Measurements from ENCODE around the gene LHFPL6.

The LHFPL6 gene

GRCh38 chr13:39410096-39410901 lies 192.7 kb downstream of the LHFPL6 start:
- DNase-seq: no peak

GRCh38 chr13:39408512-39408911 lies 194.5 kb downstream of the LHFPL6 start:
- DNase-seq: no peak

GRCh38 chr13:39407786-39408185 lies 195.2 kb downstream of the LHFPL6 start:
- no peak for DNase-seq

- DNase-seq: no peak
Observed at GRCh38 chr13:39407138-39407537, 195.9 kb downstream of the LHFPL6 start.

- no peak for DNase-seq
Observed at GRCh38 chr13:39406688-39407087, 196.3 kb downstream of the LHFPL6 start.

GRCh38 chr13:39405596-39406205 lies 197.3 kb downstream of the LHFPL6 start:
- no peak for DNase-seq

GRCh38 chr13:39405107-39405506 lies 197.9 kb downstream of the LHFPL6 start:
- no peak for DNase-seq

GRCh38 chr13:39403106-39403505 lies 199.9 kb downstream of the LHFPL6 start:
- DNase-seq: no peak

GRCh38 chr13:39402221-39402970 lies 200.6 kb downstream of the LHFPL6 start:
- DNase-seq: no peak

GRCh38 chr13:39401756-39402155 lies 201.2 kb downstream of the LHFPL6 start:
- DNase-seq: no peak

GRCh38 chr13:39401046-39401705 lies 201.8 kb downstream of the LHFPL6 start:
- DNase-seq: peak in 1 of 2 donors; percentile 0

GRCh38 chr13:39399102-39399501 lies 203.9 kb downstream of the LHFPL6 start:
- DNase-seq: no peak

GRCh38 chr13:39397896-39398265 lies 205.1 kb downstream of the LHFPL6 start:
- DNase-seq: no peak

GRCh38 chr13:39397226-39397895 lies 205.6 kb downstream of the LHFPL6 start:
- no peak for DNase-seq

GRCh38 chr13:39394796-39395678 lies 208.0 kb downstream of the LHFPL6 start:
- no peak for DNase-seq

- no peak for DNase-seq
Observed at GRCh38 chr13:39391761-39392160, 211.2 kb downstream of the LHFPL6 start.

GRCh38 chr13:39389013-39389412 lies 214.0 kb downstream of the LHFPL6 start:
- DNase-seq: no peak

- no peak for DNase-seq
Observed at GRCh38 chr13:39385621-39386231, 217.3 kb downstream of the LHFPL6 start.

- DNase-seq: no peak
Observed at GRCh38 chr13:39385154-39385553, 217.8 kb downstream of the LHFPL6 start.

GRCh38 chr13:39381456-39381855 lies 221.5 kb downstream of the LHFPL6 start:
- no peak for DNase-seq
